KMS-11 (cell line): ENCODE results near the gene ARFGEF3.
A peak's percentile ranks its signal among the peaks of the same experiment; 100 is the strongest.

Experiments used
- H2AFZ ChIP-seq: fragments of 200-600 bp; sonication (generic); 2 replicates; pipeline ENCODE4 v1.6.1; 2016; ENCODE audit warnings: antibody characterized with exemption, mixed run types, low read depth
- H3K27ac ChIP-seq: fragments of 200-600 bp; sonication (generic); 2 replicates; pipeline ENCODE4 v1.6.1; 2016; ENCODE audit warnings: mild to moderate bottlenecking, mixed run types
- H3K27me3 ChIP-seq: fragments of 200-600 bp; sonication (generic); 2 replicates; pipeline ENCODE4 v1.6.1; 2017; ENCODE audit warnings: mild to moderate bottlenecking, low read depth, mixed run types, moderate library complexity; ENCODE audit not compliant: insufficient read depth
- H3K36me3 ChIP-seq: fragments of 200-600 bp; sonication (generic); 2 replicates; pipeline ENCODE4 v1.6.1; 2017; ENCODE audit warnings: mild to moderate bottlenecking, mixed run types; ENCODE audit not compliant: insufficient read depth
- H3K4me1 ChIP-seq: fragments of 200-600 bp; sonication (generic); 2 replicates; pipeline ENCODE4 v1.6.1; 2016; ENCODE audit warnings: mild to moderate bottlenecking, low read depth, mixed run types; ENCODE audit not compliant: poor library complexity, severe bottlenecking
- H3K4me2 ChIP-seq: fragments of 200-600 bp; sonication (generic); 2 replicates; pipeline ENCODE4 v1.7.0; 2016; ENCODE audit warnings: mild to moderate bottlenecking, mixed run types
- H3K4me3 ChIP-seq: fragments of 200-600 bp; sonication (generic); IDR thresholded peaks from 2 replicates; pipeline ENCODE4 v1.6.1; 2017; ENCODE audit warnings: low read depth, low read length, mixed read lengths; ENCODE audit not compliant: insufficient read depth
- H3K79me2 ChIP-seq: fragments of 200-600 bp; sonication (generic); 2 replicates; pipeline ENCODE4 v1.6.1; 2016; ENCODE audit warnings: low read depth, mixed run types; ENCODE audit not compliant: insufficient read depth
- H3K9ac ChIP-seq: fragments of 200-600 bp; sonication (generic); 2 replicates; pipeline ENCODE4 v1.6.1; 2016; ENCODE audit warnings: mild to moderate bottlenecking, mixed run types
- H4K20me1 ChIP-seq: fragments of 200-600 bp; sonication (generic); 2 replicates; pipeline ENCODE4 v1.6.1; 2016; ENCODE audit warnings: mild to moderate bottlenecking, mixed run types; ENCODE audit not compliant: insufficient read depth
- CTCF ChIP-seq: fragments of 200-600 bp; sonication (generic); conservative IDR thresholded peaks from 2 replicates; pipeline ENCODE4 v1.6.1; 2017; ENCODE audit warnings: low read depth, mild to moderate bottlenecking, antibody characterized with exemption, low read length, moderate library complexity, mixed read lengths

Gene ARFGEF3

DNA sequence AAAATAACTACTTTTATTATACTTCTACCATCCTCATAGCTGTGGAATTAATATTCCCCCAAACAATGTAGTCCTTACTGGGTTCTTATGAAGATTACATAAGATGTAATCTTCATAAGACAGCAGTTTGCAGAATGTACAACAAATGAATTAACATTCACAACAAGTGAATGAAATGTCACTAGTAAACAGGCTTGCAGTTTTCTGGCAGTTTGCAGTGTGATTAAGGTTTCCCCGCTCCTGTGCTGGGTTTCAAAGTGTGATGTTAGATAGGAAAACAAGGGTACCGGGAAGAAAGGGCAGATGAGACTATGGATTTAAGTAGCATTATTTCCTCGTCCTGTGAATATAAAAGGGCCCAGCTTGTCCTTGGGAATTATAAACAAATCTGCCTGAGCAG lies 22.5 kb downstream of the ARFGEF3 start:
- H3K9ac ChIP-seq: no peak overlapping the region
- no peak for TF ChIP-seq CTCF
- H3K4me2 ChIP-seq: no peak overlapping the region
- no peak overlapping the region for H3K27ac ChIP-seq
- H3K79me2 ChIP-seq: no peaks in the 10 kb centered on the region
- H4K20me1 ChIP-seq: no peaks in the 10 kb centered on the region
- no peak overlapping the region for H3K4me3 ChIP-seq
- peaks cover 9% of the 10 kb centered on the region for H3K4me1 ChIP-seq
- no peak overlapping the region for H2AFZ ChIP-seq
- H3K36me3 ChIP-seq: no peaks in the 10 kb centered on the region
- no peaks in the 10 kb centered on the region for H3K27me3 ChIP-seq

GRCh38 chr6:138187156-138187555 lies 25.4 kb downstream of the ARFGEF3 start:
- H3K4me2 ChIP-seq: no peak overlapping the region
- H4K20me1 ChIP-seq: no peaks in the 10 kb centered on the region
- no peak overlapping the region for H3K9ac ChIP-seq
- H3K36me3 ChIP-seq: no peaks in the 10 kb centered on the region
- no peak for TF ChIP-seq CTCF
- H3K4me1 ChIP-seq: peaks cover 9% of the 10 kb centered on the region
- H2AFZ ChIP-seq: no peak overlapping the region
- H3K79me2 ChIP-seq: no peaks in the 10 kb centered on the region
- no peak overlapping the region for H3K27ac ChIP-seq
- no peaks in the 10 kb centered on the region for H3K27me3 ChIP-seq
- no peak overlapping the region for H3K4me3 ChIP-seq

DNA sequence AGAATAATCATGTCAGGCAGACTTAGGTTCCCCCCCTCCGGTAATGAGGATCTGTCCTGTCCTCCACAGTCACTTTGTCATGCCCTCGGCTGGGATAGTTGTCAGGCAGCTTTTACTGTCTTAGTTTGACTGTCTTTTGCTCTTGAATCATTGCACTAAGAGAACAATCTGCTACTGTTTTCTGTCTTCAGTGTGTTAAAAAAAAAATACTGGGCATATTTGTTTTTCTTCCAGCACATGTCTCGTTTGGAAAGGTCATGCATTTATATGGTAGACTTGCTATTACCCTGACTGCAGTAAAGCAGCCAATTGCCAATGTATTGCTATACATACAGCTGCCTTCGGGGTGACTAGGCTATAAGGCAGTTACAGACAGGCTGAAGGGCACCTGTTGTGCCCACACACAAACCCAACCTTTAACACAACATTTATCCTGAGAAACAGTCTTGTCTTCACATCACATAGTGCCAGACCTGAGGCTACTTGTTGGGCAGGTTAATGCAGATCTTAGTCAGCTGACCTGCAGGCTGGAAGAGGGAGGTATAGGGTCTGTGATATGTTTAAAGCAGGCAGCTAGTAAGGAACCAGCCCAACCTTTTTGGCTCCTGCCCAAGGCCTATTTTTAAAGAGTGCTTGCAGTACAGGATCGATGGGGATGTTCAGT lies 26.7 kb downstream of the ARFGEF3 start:
- 0 out of 2 replicates have a peak overlapping the region, but pooled peaks have one; percentile 2 for H3K4me2 ChIP-seq
- H3K27ac ChIP-seq: no peak overlapping the region
- no peak for TF ChIP-seq CTCF

DNA sequence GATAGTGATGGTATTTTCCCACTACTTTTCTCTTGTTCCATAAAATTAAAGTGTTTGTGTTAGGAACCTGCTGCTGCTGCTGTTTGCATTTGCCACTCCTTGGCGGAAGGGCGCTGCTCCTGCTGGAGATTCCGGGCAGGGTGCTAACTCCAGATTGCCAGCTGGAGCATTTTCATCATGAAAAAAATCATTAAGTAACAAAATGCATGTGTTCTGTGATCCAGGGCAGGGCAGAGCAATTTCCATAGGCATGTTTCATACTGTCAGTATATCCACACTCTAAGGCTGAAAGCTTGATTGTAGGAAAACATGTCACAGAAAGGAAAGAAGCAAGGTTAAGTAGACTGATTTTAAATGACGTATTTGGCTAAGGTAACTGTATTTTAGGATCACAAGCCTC lies 32.5 kb downstream of the ARFGEF3 start:
- no peak for TF ChIP-seq CTCF
- Histone ChIP-seq H4K20me1 (no peaks in the 10 kb centered on the region), H3K4me3 (no peak overlapping the region), H3K27me3 (no peaks in the 10 kb centered on the region), H3K4me1 (no peaks in the 10 kb centered on the region), H3K4me2 (no peak overlapping the region), H3K79me2 (no peaks in the 10 kb centered on the region), H3K36me3 (no peaks in the 10 kb centered on the region), H3K9ac (no peak overlapping the region), H2AFZ (no peak overlapping the region), H3K27ac (no peak overlapping the region)

More for the DNA sequence above, 26.7 kb downstream of the ARFGEF3 start:
- Histone ChIP-seq H3K9ac (no peak overlapping the region), H3K4me3 (no peak overlapping the region), H3K27me3 (no peaks in the 10 kb centered on the region), H4K20me1 (no peaks in the 10 kb centered on the region), H3K79me2 (no peaks in the 10 kb centered on the region), H3K36me3 (no peaks in the 10 kb centered on the region), H2AFZ (no peak overlapping the region), H3K4me1 (peaks cover 9% of the 10 kb centered on the region)
